Panc1 (cell line): ENCODE data around the gene AQP1. TPM values are rescaled to one million over a fixed set of nuclear protein-coding genes. Genes with fewer than 3 reads are reported as not detected.

ENCODE experiments used
- ATAC-seq: fragments of 200-7000 bp; cut with Tn5 transposase; 2 replicates; pipeline ENCODE4 v1.9.1; 2020; ENCODE audit warnings: mild to moderate bottlenecking, moderate library complexity
- BruUV-seq: library from RNA; stranded (reverse); fragments of 400-500 nt; replicated peaks from 2 replicates; lab custom pipeline; 2021; lab: Mats Ljungman, UMichigan
- CTCF ChIA-PET: fragments of 300-600 bp; sonication (Branson Sonifier 250); formaldehyde crosslinking; loops from one replicate; lab custom pipeline; 2022; ENCODE audit warnings: antibody characterized with exemption; lab: Charles Lee
- POLR2A ChIA-PET: fragments of 300-600 bp; sonication (Branson Sonifier 250); formaldehyde crosslinking; loops from one replicate; lab custom pipeline; 2022; ENCODE audit warnings: antibody characterized with exemption; lab: Charles Lee
- DNase-seq: peaks from one replicate; pipeline ENCODE4 v3.0.0-alpha.2; 2010; ENCODE audit warnings: low read depth, low spot score
- H3K27ac ChIP-seq: 2 replicates; pipeline ENCODE4 v1.5.1; 2011; ENCODE audit warnings: mild to moderate bottlenecking, low read length, inconsistent platforms
- H3K27me3 ChIP-seq: fragments of 200-500 bp; sonication (Bioruptor generic); 2 replicates; pipeline ENCODE4 v1.6.0; 2014; ENCODE audit warnings: low read length, inconsistent platforms; ENCODE audit not compliant: control insufficient read depth, insufficient read depth
- H3K36me3 ChIP-seq: fragments of 200-500 bp; sonication (Bioruptor generic); 2 replicates; pipeline ENCODE4 v1.5.1; 2014; ENCODE audit warnings: inconsistent platforms, mild to moderate bottlenecking, low read length, moderate library complexity; ENCODE audit not compliant: control insufficient read depth, insufficient read depth
- H3K4me1 ChIP-seq: 2 replicates; pipeline ENCODE4 v1.5.1; 2011; ENCODE audit warnings: inconsistent platforms, mild to moderate bottlenecking, low read length, moderate library complexity; ENCODE audit not compliant: control insufficient read depth, insufficient read depth
- H3K4me3 ChIP-seq, 2 experiments: 2 replicates each; pipeline ENCODE4 v1.5.1; 2011 to 2012; ENCODE audit warnings: low read depth in 2 of 2, low read length in 2 of 2, mild to moderate bottlenecking in 2 of 2, inconsistent platforms in 1 of 2, moderate library complexity in 1 of 2
- H3K9me3 ChIP-seq: fragments of 200-500 bp; sonication (Bioruptor generic); 2 replicates; pipeline ENCODE4 v1.5.1; 2014; ENCODE audit warnings: low read depth, mild to moderate bottlenecking, inconsistent platforms, low read length, moderate library complexity; ENCODE audit not compliant: control insufficient read depth, insufficient read depth
- POLR2AphosphoS5 ChIP-seq: IDR thresholded peaks from 2 replicates; pipeline ENCODE4 v1.6.1; 2012; ENCODE audit warnings: mild to moderate bottlenecking, low read depth, low read length, moderate library complexity
- SIN3A ChIP-seq: IDR thresholded peaks from 2 replicates; pipeline ENCODE4 v1.6.1; 2012; ENCODE audit warnings: low read depth, mild to moderate bottlenecking, low read length, moderate library complexity, borderline replicate concordance; ENCODE audit not compliant: insufficient read depth
- TCF7L2 ChIP-seq: IDR thresholded peaks from 2 replicates; pipeline ENCODE4 v1.6.1; 2011; ENCODE audit warnings: mild to moderate bottlenecking, low read depth, low read length, inconsistent platforms
- in situ Hi-C: cut with HindIII; loops from 2 replicates; pipeline ENCODE4 v1.10.0; 2016; ENCODE audit warnings: low sequenced_read_pairs, low pct_unique_long_range_greater_than_20kb
- intact Hi-C: fragments of 100-400 bp; cut with micrococcal nuclease; formaldehyde crosslinking; loops from one replicate; pipeline ENCODE4 v1.10.0; 2022; ENCODE audit not compliant: unreplicated experiment
- total RNA-seq: library from RNA; stranded (reverse); gene quantifications from one replicate; pipeline ENCODE4 v1.2.1, GENCODE V29; 2021; ENCODE audit not compliant: unreplicated experiment
- TF ChIP-seq, protein P1 (sequence below): fragments of 450-650 bp; IDR thresholded peaks from 2 replicates; pipeline ENCODE4 v1.5.1; 2017; ENCODE audit warnings: mild to moderate bottlenecking
- TF ChIP-seq, protein P2 (sequence below), 2 experiments: IDR thresholded peaks; 2 replicates each; pipeline ENCODE4 v1.6.1; 2011 to 2012; ENCODE audit warnings: low read depth in 2 of 2, control low read depth in 1 of 2, low read length in 1 of 2, mild to moderate bottlenecking in 1 of 2, moderate library complexity in 1 of 2; ENCODE audit not compliant: insufficient read depth in 1 of 2

AQP1 gene
- total RNA-seq, 1 experiment from 2014 or later = 0.57 TPM

DNA sequence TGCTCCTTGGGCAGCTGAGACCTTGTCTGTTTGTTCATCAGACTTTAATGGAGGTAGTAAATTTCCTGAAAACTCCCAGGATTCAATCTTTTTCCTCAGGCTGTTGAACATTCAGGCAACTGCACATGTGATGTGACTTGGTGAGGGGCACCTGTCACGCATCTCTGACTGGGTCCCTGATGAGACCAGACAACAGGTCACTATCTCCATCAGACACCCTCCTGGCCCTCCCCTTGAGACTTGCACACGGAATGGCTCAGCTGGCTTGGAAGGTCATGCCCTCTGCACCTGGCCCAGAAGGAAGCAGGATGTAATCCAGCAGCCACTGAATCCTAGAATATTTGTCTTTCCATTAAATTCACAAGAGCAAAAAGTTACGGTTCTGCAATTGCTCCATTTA, 15.9 kb downstream of the AQP1 start:
- ChIA-PET POLR2A (interaction anchor here (0.5 kb wide), 1 partner anchor 110 kb away, joined by 13 read pairs; no protein-coding TSS in a partner anchor), CTCF (no interaction called here)
- TF ChIP-seq, protein P1, sequence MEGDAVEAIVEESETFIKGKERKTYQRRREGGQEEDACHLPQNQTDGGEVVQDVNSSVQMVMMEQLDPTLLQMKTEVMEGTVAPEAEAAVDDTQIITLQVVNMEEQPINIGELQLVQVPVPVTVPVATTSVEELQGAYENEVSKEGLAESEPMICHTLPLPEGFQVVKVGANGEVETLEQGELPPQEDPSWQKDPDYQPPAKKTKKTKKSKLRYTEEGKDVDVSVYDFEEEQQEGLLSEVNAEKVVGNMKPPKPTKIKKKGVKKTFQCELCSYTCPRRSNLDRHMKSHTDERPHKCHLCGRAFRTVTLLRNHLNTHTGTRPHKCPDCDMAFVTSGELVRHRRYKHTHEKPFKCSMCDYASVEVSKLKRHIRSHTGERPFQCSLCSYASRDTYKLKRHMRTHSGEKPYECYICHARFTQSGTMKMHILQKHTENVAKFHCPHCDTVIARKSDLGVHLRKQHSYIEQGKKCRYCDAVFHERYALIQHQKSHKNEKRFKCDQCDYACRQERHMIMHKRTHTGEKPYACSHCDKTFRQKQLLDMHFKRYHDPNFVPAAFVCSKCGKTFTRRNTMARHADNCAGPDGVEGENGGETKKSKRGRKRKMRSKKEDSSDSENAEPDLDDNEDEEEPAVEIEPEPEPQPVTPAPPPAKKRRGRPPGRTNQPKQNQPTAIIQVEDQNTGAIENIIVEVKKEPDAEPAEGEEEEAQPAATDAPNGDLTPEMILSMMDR = no peak
- TF ChIP-seq, protein P2, sequence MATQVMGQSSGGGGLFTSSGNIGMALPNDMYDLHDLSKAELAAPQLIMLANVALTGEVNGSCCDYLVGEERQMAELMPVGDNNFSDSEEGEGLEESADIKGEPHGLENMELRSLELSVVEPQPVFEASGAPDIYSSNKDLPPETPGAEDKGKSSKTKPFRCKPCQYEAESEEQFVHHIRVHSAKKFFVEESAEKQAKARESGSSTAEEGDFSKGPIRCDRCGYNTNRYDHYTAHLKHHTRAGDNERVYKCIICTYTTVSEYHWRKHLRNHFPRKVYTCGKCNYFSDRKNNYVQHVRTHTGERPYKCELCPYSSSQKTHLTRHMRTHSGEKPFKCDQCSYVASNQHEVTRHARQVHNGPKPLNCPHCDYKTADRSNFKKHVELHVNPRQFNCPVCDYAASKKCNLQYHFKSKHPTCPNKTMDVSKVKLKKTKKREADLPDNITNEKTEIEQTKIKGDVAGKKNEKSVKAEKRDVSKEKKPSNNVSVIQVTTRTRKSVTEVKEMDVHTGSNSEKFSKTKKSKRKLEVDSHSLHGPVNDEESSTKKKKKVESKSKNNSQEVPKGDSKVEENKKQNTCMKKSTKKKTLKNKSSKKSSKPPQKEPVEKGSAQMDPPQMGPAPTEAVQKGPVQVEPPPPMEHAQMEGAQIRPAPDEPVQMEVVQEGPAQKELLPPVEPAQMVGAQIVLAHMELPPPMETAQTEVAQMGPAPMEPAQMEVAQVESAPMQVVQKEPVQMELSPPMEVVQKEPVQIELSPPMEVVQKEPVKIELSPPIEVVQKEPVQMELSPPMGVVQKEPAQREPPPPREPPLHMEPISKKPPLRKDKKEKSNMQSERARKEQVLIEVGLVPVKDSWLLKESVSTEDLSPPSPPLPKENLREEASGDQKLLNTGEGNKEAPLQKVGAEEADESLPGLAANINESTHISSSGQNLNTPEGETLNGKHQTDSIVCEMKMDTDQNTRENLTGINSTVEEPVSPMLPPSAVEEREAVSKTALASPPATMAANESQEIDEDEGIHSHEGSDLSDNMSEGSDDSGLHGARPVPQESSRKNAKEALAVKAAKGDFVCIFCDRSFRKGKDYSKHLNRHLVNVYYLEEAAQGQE (IDR thresholded peaks at IDR 0.05; ENCODE audit: insufficient read depth in 1 of 2, low read depth in 2 of 2, low read length in 1 of 2) = no peak
- TF ChIP-seq SIN3A (no peak), TCF7L2 (no peak), POLR2AphosphoS5 (no peak)
- BruUV-seq = no TSS peak
- ATAC-seq (no peak), DNase-seq (no peak)
- no peaks in the 10 kb centered on the region for H3K4me1 ChIP-seq
- intact Hi-C loops (no loop called here), in situ Hi-C loops (no loop called here)
- no peaks in the 10 kb centered on the region for H3K36me3 ChIP-seq
- H3K4me3 ChIP-seq = no peak overlapping the region
- no peak overlapping the region for H3K27ac ChIP-seq
- no peaks in the 10 kb centered on the region for H3K27me3 ChIP-seq
- H3K9me3 ChIP-seq = no peaks in the 10 kb centered on the region

DNA sequence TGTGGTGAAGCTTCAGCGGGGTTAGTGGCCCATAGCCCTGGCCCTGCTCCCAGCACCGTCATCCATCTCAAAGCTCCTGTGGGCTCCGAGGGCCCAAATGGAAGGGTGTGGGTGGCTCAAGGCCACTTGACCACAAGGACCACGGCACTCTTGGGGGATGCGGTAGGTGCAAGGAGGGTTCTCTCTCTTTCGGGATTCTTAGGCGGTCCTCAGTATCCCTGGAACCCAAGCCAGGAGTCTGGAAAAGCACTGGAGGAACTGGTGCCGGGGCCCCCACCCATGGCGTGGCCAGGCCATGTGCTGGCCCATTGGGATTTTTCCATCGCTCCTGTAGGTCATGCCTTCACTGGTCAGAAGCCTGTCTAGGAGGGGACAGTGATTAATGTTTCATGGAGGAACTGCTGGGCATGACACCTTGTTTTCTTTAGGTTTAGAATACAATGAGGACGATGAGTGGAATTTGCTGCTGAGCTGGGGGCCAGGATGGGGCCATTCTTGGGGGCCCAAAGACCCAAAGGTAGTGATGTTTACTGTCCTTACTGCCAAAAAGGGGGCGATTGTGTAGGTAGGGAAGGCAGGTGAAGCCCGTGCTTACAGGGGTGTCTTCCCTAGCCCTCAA, 16.7 kb downstream of the AQP1 start:
- ChIA-PET CTCF (no interaction called here), POLR2A (no interaction called here)
- no peak for TF ChIP-seq SIN3A
- TF ChIP-seq, protein P1 = no peak
- no peak for TF ChIP-seq POLR2AphosphoS5
- TF ChIP-seq, protein P2 (IDR thresholded peaks at IDR 0.05; ENCODE audit: insufficient read depth in 1 of 2, low read depth in 2 of 2, low read length in 1 of 2) = no peak
- TF ChIP-seq TCF7L2 = no peak
- DNase-seq (no peak), ATAC-seq (no peak)
- no peaks in the 10 kb centered on the region for H3K4me1 ChIP-seq
- H3K27ac ChIP-seq = no peak overlapping the region
- H3K4me3 ChIP-seq = no peak overlapping the region
- intact Hi-C loops (no loop called here), in situ Hi-C loops (no loop called here)
- H3K36me3 ChIP-seq = no peaks in the 10 kb centered on the region
- no peaks in the 10 kb centered on the region for H3K9me3 ChIP-seq
- no TSS peak for BruUV-seq
- no peaks in the 10 kb centered on the region for H3K27me3 ChIP-seq
